Keratinocyte (primary cell): ENCODE results near the gene ASPHD2.

Experiments
- EZH2 ChIP-seq: IDR thresholded peaks from one replicate; pipeline ENCODE4 v1.6.1; 2012; ENCODE audit warnings: inconsistent platforms, mild to moderate bottlenecking, low read length, moderate library complexity
- TF ChIP-seq, protein P1 (sequence below), 3 experiments: IDR thresholded peaks in 1 of 3; conservative IDR thresholded peaks in 1 of 3; optimal IDR thresholded peaks in 1 of 3; 2 replicates in 2 of 3; 3 replicates in 1 of 3; pipeline versions ENCODE3 to v1.5.1; 2011; ENCODE audit warnings: low read length in 3 of 3, mild to moderate bottlenecking in 3 of 3, moderate library complexity in 2 of 3, control low read depth in 1 of 3, inconsistent platforms in 1 of 3; ENCODE audit not compliant: insufficient read depth in 2 of 3; ENCODE audit errors: extremely low read depth in 1 of 3

GRCh38 chr22:26431261-26431995, 2.4 kb downstream of the ASPHD2 start:
- TF ChIP-seq, protein P1, sequence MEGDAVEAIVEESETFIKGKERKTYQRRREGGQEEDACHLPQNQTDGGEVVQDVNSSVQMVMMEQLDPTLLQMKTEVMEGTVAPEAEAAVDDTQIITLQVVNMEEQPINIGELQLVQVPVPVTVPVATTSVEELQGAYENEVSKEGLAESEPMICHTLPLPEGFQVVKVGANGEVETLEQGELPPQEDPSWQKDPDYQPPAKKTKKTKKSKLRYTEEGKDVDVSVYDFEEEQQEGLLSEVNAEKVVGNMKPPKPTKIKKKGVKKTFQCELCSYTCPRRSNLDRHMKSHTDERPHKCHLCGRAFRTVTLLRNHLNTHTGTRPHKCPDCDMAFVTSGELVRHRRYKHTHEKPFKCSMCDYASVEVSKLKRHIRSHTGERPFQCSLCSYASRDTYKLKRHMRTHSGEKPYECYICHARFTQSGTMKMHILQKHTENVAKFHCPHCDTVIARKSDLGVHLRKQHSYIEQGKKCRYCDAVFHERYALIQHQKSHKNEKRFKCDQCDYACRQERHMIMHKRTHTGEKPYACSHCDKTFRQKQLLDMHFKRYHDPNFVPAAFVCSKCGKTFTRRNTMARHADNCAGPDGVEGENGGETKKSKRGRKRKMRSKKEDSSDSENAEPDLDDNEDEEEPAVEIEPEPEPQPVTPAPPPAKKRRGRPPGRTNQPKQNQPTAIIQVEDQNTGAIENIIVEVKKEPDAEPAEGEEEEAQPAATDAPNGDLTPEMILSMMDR (optimal IDR thresholded peaks at IDR 0.05 in 1 of 3, IDR thresholded peaks at IDR 0.05 in 1 of 3, conservative IDR thresholded peaks at IDR 0.05 in 1 of 3; ENCODE audit: extremely low read depth in 1 of 3, insufficient read depth in 2 of 3, low read length in 3 of 3) = no peak
- TF ChIP-seq EZH2 = no peak
